Loucy (cell line): ENCODE measurements around the gene FNDC11.

Experiments used
- EZH2phosphoT487 ChIP-seq: fragments of 200-600 bp; IDR thresholded peaks from 2 replicates; pipeline ENCODE4 v1.6.1; 2018; ENCODE audit warnings: antibody characterized with exemption, mild to moderate bottlenecking, moderate library complexity, borderline replicate concordance
- TF ChIP-seq, protein P1 (sequence below): fragments of 200-600 bp; sonication (generic); conservative IDR thresholded peaks from 2 replicates; pipeline ENCODE4 v1.5.1; 2014; ENCODE audit warnings: mild to moderate bottlenecking, antibody characterized with exemption, low read length

DNA sequence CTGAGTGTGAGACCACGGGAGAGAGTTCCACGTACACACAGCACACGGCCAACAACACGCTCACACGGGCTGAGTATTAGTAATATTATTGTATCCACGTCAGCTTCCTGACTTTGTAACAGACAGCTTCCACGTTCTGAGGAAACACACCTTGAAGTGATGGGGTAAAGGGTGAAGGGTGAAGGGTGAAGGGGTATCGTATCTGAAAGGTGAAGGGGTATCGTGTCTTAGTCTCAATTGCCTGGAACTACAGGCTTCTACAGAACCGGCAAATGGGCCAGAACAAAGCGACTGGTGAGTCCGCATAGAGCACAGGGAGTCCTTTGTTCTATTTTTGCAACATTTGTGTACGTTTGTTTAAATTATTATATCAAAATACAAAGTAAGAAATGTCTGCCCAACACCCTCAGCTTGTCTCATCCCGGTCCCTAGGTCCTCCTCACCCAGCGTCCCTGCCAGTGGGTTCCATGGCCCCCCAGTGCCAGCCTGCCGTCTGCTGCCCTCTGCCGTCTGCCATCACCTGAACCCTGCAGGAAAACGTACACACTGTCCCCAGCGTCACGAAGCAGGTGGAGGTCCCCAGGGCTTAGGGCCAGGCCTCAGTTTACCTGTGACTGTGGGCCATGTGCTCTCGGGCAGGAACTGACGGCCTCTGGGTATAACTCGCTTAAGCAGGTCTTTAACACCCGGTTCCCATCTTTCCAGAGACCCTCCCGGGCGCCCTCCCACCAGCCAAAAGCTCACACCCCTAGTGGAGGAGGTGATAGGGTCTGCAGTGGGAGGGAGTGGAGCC lies 24.5 kb downstream of the FNDC11 start:
- TF ChIP-seq, protein P1, sequence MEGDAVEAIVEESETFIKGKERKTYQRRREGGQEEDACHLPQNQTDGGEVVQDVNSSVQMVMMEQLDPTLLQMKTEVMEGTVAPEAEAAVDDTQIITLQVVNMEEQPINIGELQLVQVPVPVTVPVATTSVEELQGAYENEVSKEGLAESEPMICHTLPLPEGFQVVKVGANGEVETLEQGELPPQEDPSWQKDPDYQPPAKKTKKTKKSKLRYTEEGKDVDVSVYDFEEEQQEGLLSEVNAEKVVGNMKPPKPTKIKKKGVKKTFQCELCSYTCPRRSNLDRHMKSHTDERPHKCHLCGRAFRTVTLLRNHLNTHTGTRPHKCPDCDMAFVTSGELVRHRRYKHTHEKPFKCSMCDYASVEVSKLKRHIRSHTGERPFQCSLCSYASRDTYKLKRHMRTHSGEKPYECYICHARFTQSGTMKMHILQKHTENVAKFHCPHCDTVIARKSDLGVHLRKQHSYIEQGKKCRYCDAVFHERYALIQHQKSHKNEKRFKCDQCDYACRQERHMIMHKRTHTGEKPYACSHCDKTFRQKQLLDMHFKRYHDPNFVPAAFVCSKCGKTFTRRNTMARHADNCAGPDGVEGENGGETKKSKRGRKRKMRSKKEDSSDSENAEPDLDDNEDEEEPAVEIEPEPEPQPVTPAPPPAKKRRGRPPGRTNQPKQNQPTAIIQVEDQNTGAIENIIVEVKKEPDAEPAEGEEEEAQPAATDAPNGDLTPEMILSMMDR, result peak; percentile 58
- no peak for TF ChIP-seq EZH2phosphoT487
